IPS-NIHi7 (cell line): ENCODE data around the gene PRKAR1A.

Experiments
- DNase-seq: peaks from one replicate; pipeline ENCODE4 v3.0.0; 2012; ENCODE audit warnings: mixed read lengths; ENCODE audit errors: extremely low spot score

PRKAR1A gene

GRCh38 chr17:68600067-68600930 lies 88.1 kb downstream of the PRKAR1A start:
- DNase-seq, result peak; percentile 70
